ENCODE measurements around the gene OMP.

Gene OMP

GRCh38 chr11:77100166-77101042 is 2.2 kb upstream of the OMP start:
- Histone ChIP-seq H3K36me3 (ENCODE audit: insufficient read depth, low read length) (no peaks in the 10 kb centered on the region), H3K27me3 (ENCODE audit: control insufficient read depth in 1 of 2, insufficient read depth in 2 of 2, low read length in 2 of 2) (no peaks in the 10 kb centered on the region)

GRCh38 chr11:77101043-77101537 is 1.6 kb upstream of the OMP start:
- Histone ChIP-seq H3K4me3 (ENCODE audit: low read depth in 1 of 2, low read length in 2 of 2) (no peak overlapping the region), H3K9me3 (ENCODE audit: low read length) (no peaks in the 10 kb centered on the region), H3K27me3 (ENCODE audit: control insufficient read depth in 1 of 2, insufficient read depth in 2 of 2, low read length in 2 of 2) (no peaks in the 10 kb centered on the region), H3K27ac (ENCODE audit: low read depth, low read length) (no peak overlapping the region), H3K9ac (ENCODE audit: low read length) (no peak overlapping the region), H3K4me1 (ENCODE audit: insufficient read depth, low read length) (no peaks in the 10 kb centered on the region), H3K36me3 (ENCODE audit: insufficient read depth, low read length) (no peaks in the 10 kb centered on the region)

More at GRCh38 chr11:77100166-77101042, 2.2 kb upstream of the OMP start:
- H3K9me3 ChIP-seq (ENCODE audit: low read length): no peaks in the 10 kb centered on the region
- H3K4me1 ChIP-seq (ENCODE audit: insufficient read depth, low read length): no peaks in the 10 kb centered on the region
- H3K27ac ChIP-seq (ENCODE audit: low read depth, low read length): no peak overlapping the region
- H3K9ac ChIP-seq (ENCODE audit: low read length): no peak overlapping the region
- H3K4me3 ChIP-seq (ENCODE audit: low read depth in 1 of 2, low read length in 2 of 2): no peak overlapping the region

DNA sequence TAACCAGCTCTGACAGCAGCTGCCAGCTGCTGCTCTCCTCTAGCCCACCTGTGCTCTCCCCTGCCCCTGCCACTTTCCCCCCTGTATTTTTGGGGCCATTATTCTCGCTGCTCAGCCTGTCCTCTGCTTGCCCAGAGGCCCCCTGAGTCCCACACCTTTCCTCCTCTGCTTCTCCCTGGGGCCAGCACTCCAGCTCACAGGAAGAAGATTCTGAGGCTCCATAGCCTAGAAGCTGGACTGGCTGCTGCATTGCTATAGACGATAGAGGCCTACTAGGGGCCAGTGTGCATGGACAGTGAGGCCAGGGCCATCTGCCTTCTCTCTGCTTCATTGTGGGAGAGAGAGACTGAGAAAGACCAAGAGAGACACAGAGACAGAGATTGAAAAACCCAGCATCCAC is 679 bp downstream of the OMP start:
- Histone ChIP-seq H3K4me1 (ENCODE audit: insufficient read depth, low read length) (peaks cover 11% of the 10 kb centered on the region), H3K27ac (ENCODE audit: low read depth, low read length) (no peak overlapping the region), H3K9me3 (ENCODE audit: low read length) (no peaks in the 10 kb centered on the region), H3K36me3 (ENCODE audit: insufficient read depth, low read length) (no peaks in the 10 kb centered on the region), H3K27me3 (ENCODE audit: control insufficient read depth in 1 of 2, insufficient read depth in 2 of 2, low read length in 2 of 2) (no peaks in the 10 kb centered on the region), H3K9ac (ENCODE audit: low read length) (no peak overlapping the region), H3K4me3 (ENCODE audit: low read depth in 1 of 2, low read length in 2 of 2) (no peak overlapping the region)

DNA sequence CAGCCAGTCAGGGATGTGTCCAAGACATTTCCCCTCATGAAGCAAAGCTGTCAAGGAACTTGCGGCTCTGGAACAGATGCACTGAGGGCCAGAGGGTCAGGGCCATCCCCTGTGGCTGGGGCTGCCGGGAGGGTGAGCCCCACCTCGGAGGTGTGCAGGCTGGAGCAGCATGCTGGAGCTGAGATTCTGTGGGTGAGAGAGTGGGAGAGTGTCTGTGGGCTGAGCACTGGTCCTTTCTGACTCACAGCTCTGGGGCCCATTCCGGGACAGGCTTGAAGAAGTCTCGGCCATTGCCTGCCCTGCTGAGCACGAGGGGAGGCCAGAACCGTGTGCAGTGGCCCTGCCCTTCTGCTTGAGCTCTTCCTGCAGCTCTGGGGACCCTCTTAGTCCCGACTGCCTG is 2.1 kb downstream of the OMP start:
- Histone ChIP-seq H3K4me1 (ENCODE audit: insufficient read depth, low read length) (peaks cover 11% of the 10 kb centered on the region), H3K27me3 (ENCODE audit: control insufficient read depth in 1 of 2, insufficient read depth in 2 of 2, low read length in 2 of 2) (no peaks in the 10 kb centered on the region), H3K9me3 (ENCODE audit: low read length) (no peaks in the 10 kb centered on the region), H3K27ac (ENCODE audit: low read depth, low read length) (no peak overlapping the region), H3K4me3 (ENCODE audit: low read depth in 1 of 2, low read length in 2 of 2) (no peak overlapping the region), H3K9ac (ENCODE audit: low read length) (no peak overlapping the region), H3K36me3 (ENCODE audit: insufficient read depth, low read length) (no peaks in the 10 kb centered on the region)

DNA sequence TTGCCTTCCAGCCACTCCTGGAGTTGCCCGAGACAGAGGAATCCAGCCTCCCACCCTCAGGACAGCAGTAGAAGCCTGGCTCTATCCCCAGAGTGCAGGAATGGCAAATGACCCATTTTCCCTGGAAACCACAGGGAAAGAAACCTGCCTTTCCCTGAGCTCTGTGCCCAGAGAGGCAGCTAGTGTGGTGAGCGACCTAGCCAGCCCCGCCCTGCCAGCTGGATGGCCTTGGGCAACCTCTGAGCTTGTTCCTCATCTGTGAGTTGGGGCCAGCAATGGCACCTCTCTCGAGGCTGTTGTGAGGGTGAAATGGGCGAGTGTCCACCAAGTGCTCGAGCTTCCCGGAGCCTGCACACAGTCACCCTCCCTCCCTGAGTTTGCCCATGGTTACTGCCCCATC is 3.7 kb downstream of the OMP start:
- H3K27ac ChIP-seq (ENCODE audit: low read depth, low read length): no peak overlapping the region
- no peaks in the 10 kb centered on the region for H3K9me3 ChIP-seq (ENCODE audit: low read length)
- no peak overlapping the region for H3K4me3 ChIP-seq (ENCODE audit: low read depth in 1 of 2, low read length in 2 of 2)
- no peaks in the 10 kb centered on the region for H3K27me3 ChIP-seq (ENCODE audit: control insufficient read depth in 1 of 2, insufficient read depth in 2 of 2, low read length in 2 of 2)
- H3K4me1 ChIP-seq (ENCODE audit: insufficient read depth, low read length): peaks cover 11% of the 10 kb centered on the region
- H3K36me3 ChIP-seq (ENCODE audit: insufficient read depth, low read length): no peaks in the 10 kb centered on the region
- no peak overlapping the region for H3K9ac ChIP-seq (ENCODE audit: low read length)

- no peak overlapping the region for H3K9ac ChIP-seq (ENCODE audit: low read length)
- H3K4me3 ChIP-seq (ENCODE audit: low read depth in 1 of 2, low read length in 2 of 2): no peak overlapping the region
- no peaks in the 10 kb centered on the region for H3K9me3 ChIP-seq (ENCODE audit: low read length)
- no peaks in the 10 kb centered on the region for H3K36me3 ChIP-seq (ENCODE audit: insufficient read depth, low read length)
- H3K27me3 ChIP-seq (ENCODE audit: control insufficient read depth in 1 of 2, insufficient read depth in 2 of 2, low read length in 2 of 2): no peaks in the 10 kb centered on the region
- H3K27ac ChIP-seq (ENCODE audit: low read depth, low read length): no peak overlapping the region
- peaks cover 11% of the 10 kb centered on the region for H3K4me1 ChIP-seq (ENCODE audit: insufficient read depth, low read length)
Measured at GRCh38 chr11:77106759-77107158, 4.1 kb downstream of the OMP start.

GRCh38 chr11:77107950-77108349 is 5.3 kb downstream of the OMP start:
- Histone ChIP-seq H3K27ac (ENCODE audit: low read depth, low read length) (no peak overlapping the region), H3K4me1 (ENCODE audit: insufficient read depth, low read length) (peaks cover 11% of the 10 kb centered on the region), H3K4me3 (ENCODE audit: low read depth in 1 of 2, low read length in 2 of 2) (no peak overlapping the region), H3K9me3 (ENCODE audit: low read length) (no peaks in the 10 kb centered on the region), H3K9ac (ENCODE audit: low read length) (no peak overlapping the region), H3K36me3 (ENCODE audit: insufficient read depth, low read length) (no peaks in the 10 kb centered on the region), H3K27me3 (ENCODE audit: control insufficient read depth in 1 of 2, insufficient read depth in 2 of 2, low read length in 2 of 2) (no peaks in the 10 kb centered on the region)

- Histone ChIP-seq H3K9me3 (ENCODE audit: low read length) (no peaks in the 10 kb centered on the region), H3K27ac (ENCODE audit: low read depth, low read length) (no peak overlapping the region), H3K36me3 (ENCODE audit: insufficient read depth, low read length) (no peaks in the 10 kb centered on the region), H3K4me3 (ENCODE audit: low read depth in 1 of 2, low read length in 2 of 2) (no peak overlapping the region), H3K27me3 (ENCODE audit: control insufficient read depth in 1 of 2, insufficient read depth in 2 of 2, low read length in 2 of 2) (no peaks in the 10 kb centered on the region), H3K9ac (ENCODE audit: low read length) (no peak overlapping the region), H3K4me1 (ENCODE audit: insufficient read depth, low read length) (peaks cover 11% of the 10 kb centered on the region)
Measured at GRCh38 chr11:77108436-77108835, 5.8 kb downstream of the OMP start.

DNA sequence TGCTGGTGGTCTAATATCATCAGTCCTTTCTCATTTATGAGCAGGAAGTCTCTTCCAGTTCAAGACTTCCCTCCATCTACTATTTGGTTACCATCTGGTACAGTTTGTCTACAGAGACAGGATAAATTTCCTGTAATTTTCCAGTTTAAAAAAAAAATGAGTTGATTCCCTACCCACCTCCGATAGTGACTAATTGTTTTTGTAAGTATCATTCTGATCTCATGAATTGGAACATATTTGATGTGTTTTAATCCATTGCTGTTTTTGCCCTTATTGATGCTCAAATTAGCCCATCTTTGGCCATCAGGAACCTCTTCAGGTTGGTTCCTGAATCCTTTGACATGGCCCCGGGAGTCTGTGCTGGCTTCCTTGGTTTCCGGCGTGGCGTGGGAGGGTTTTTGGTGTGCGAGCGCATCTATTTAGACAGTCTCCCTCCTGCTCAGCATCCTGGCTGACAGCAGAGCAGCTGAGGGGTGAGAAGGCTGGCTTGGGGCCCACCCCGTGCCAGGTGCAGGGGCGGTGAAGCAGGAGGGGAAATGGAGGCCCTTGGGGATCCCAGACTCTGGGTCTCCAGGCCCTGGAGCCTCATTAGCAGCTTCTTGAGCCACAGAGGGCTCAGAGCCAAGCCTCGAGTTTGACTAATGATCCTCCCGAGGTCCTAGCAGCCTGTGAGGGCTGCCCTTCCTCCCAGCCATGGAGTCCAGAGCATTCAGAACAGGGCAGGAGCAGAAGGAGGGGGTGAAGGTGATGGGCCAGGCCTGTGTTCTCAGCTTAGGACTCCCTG is 6.8 kb downstream of the OMP start:
- peaks cover 5% of the 10 kb centered on the region for H3K36me3 ChIP-seq (ENCODE audit: insufficient read depth, low read length)
- peaks cover 11% of the 10 kb centered on the region for H3K4me1 ChIP-seq (ENCODE audit: insufficient read depth, low read length)
- H3K27ac ChIP-seq (ENCODE audit: low read depth, low read length): no peak overlapping the region

DNA sequence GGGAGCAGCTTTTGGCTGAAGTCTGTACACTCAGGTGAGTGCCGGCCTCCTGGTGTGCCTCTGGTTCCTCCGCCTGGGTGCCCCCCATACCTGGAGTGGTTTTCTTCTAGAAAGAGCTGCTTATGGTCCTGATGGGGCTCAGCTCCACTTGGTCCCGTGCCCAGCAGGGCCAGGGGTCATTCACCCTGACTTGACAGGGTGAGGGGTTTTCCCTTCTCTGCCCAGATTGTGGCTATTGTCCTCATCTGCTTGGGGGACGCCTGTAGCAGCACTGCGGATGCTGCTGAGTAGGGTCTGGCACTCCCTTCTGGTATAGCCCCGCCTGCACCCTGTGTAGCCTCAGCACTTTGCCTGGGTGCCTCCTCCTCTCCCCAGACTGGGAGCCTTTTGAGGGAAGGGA is 8.2 kb downstream of the OMP start:
- Histone ChIP-seq H3K9ac (ENCODE audit: low read length) (no peak overlapping the region), H3K27me3 (ENCODE audit: control insufficient read depth in 1 of 2, insufficient read depth in 2 of 2, low read length in 2 of 2) (no peaks in the 10 kb centered on the region), H3K4me3 (ENCODE audit: low read depth in 1 of 2, low read length in 2 of 2) (no peak overlapping the region), H3K36me3 (ENCODE audit: insufficient read depth, low read length) (peaks cover 6% of the 10 kb centered on the region), H3K9me3 (ENCODE audit: low read length) (no peaks in the 10 kb centered on the region), H3K27ac (ENCODE audit: low read depth, low read length) (no peak overlapping the region), H3K4me1 (ENCODE audit: insufficient read depth, low read length) (peaks cover 11% of the 10 kb centered on the region)

More for the DNA sequence above, 6.8 kb downstream of the OMP start:
- Histone ChIP-seq H3K9ac (ENCODE audit: low read length) (no peak overlapping the region), H3K27me3 (ENCODE audit: control insufficient read depth in 1 of 2, insufficient read depth in 2 of 2, low read length in 2 of 2) (no peaks in the 10 kb centered on the region), H3K9me3 (ENCODE audit: low read length) (no peaks in the 10 kb centered on the region), H3K4me3 (ENCODE audit: low read depth in 1 of 2, low read length in 2 of 2) (no peak overlapping the region)

DNA sequence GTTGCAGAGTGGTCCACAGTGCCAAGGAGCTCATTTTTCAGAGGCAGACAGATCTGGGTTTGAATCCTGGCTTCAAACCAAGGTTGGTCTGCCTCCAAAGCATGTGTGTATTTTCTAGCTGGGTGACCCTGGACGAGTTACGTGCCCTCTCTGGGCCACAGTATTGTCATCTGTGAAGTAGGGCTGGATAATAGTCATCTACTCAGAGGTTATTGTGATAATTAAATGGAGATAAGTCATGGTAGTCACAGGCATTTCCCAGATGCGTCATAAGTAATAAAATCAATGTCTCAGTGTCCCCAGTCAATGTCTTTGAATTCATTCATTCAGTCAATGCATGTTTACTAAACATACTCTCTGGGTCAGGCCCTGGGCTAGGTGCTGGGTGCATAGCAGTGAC is 8.6 kb downstream of the OMP start:
- Histone ChIP-seq H3K9me3 (ENCODE audit: low read length) (no peaks in the 10 kb centered on the region), H3K27ac (ENCODE audit: low read depth, low read length) (no peak overlapping the region), H3K4me3 (ENCODE audit: low read depth in 1 of 2, low read length in 2 of 2) (no peak overlapping the region), H3K9ac (ENCODE audit: low read length) (no peak overlapping the region), H3K27me3 (ENCODE audit: control insufficient read depth in 1 of 2, insufficient read depth in 2 of 2, low read length in 2 of 2) (no peaks in the 10 kb centered on the region), H3K4me1 (ENCODE audit: insufficient read depth, low read length) (peaks cover 11% of the 10 kb centered on the region), H3K36me3 (ENCODE audit: insufficient read depth, low read length) (peaks cover 6% of the 10 kb centered on the region)
